Activated naive CD8-positive, alpha-beta T cell treated with anti-CD3 and anti-CD28 coated beads for 36 hours (primary cell): ENCODE measurements around the gene CADM1. TPM values are rescaled to one million over a fixed set of nuclear protein-coding genes. Genes with fewer than 3 reads are reported as not detected.

ENCODE experiments used
- DNase-seq: peaks from one replicate; pipeline ENCODE4 v3.0.0; 2021
- H3K27ac Mint-ChIP-seq: one replicate; pipeline ENCODE4 v1.8.0; 2022; ENCODE audit warnings: mild to moderate bottlenecking, moderate library complexity, mixed read lengths
- H3K27me3 Mint-ChIP-seq: one replicate; pipeline ENCODE4 v1.8.0; 2022; ENCODE audit warnings: mild to moderate bottlenecking, mixed read lengths
- H3K36me3 Mint-ChIP-seq: one replicate; pipeline ENCODE4 v1.8.0; 2021; ENCODE audit warnings: mild to moderate bottlenecking, mixed read lengths
- H3K4me1 Mint-ChIP-seq: one replicate; pipeline ENCODE4 v1.8.0; 2021; ENCODE audit warnings: mixed read lengths
- H3K4me3 Mint-ChIP-seq: one replicate; pipeline ENCODE4 v1.8.0; 2022; ENCODE audit warnings: mild to moderate bottlenecking, moderate library complexity, mixed read lengths
- H3K9me3 Mint-ChIP-seq: one replicate; pipeline ENCODE4 v1.8.0; 2022; ENCODE audit warnings: mixed read lengths
- total RNA-seq, 2 experiments: library from RNA; stranded (reverse); gene quantifications; one replicate each; pipeline ENCODE4 v1.2.3, GENCODE V29; 2021

The CADM1 gene
- total RNA-seq, 2 experiments from 2014 or later: not detected

GRCh38 chr11:115333121-115333520 is 171.1 kb downstream of the CADM1 start:
- H3K27me3 Mint-ChIP-seq: peaks cover 7% of the 10 kb centered on the region
- H3K9me3 Mint-ChIP-seq: no peaks in the 10 kb centered on the region
- no peaks in the 10 kb centered on the region for H3K36me3 Mint-ChIP-seq
- H3K4me3 Mint-ChIP-seq: no peak overlapping the region
- no peak overlapping the region for H3K27ac Mint-ChIP-seq
- no peak for DNase-seq
- H3K4me1 Mint-ChIP-seq: no peaks in the 10 kb centered on the region

GRCh38 chr11:115330684-115331482 is 173.3 kb downstream of the CADM1 start:
- no peak overlapping the region for H3K4me3 Mint-ChIP-seq
- H3K36me3 Mint-ChIP-seq: no peaks in the 10 kb centered on the region
- peaks cover 3% of the 10 kb centered on the region for H3K27me3 Mint-ChIP-seq
- H3K4me1 Mint-ChIP-seq: no peaks in the 10 kb centered on the region
- H3K9me3 Mint-ChIP-seq: no peaks in the 10 kb centered on the region
- H3K27ac Mint-ChIP-seq: no peak overlapping the region
- DNase-seq: no peak

GRCh38 chr11:115326526-115326925 is 177.7 kb downstream of the CADM1 start:
- Mint-ChIP-seq H3K4me3 (no peak overlapping the region), H3K4me1 (no peaks in the 10 kb centered on the region), H3K27me3 (peaks cover 13% of the 10 kb centered on the region), H3K36me3 (no peaks in the 10 kb centered on the region), H3K27ac (no peak overlapping the region), H3K9me3 (no peaks in the 10 kb centered on the region)
- DNase-seq: no peak

GRCh38 chr11:115325523-115325922 is 178.7 kb downstream of the CADM1 start:
- H3K4me3 Mint-ChIP-seq: no peak overlapping the region
- H3K9me3 Mint-ChIP-seq: no peaks in the 10 kb centered on the region
- no peaks in the 10 kb centered on the region for H3K4me1 Mint-ChIP-seq
- no peak for DNase-seq
- no peaks in the 10 kb centered on the region for H3K36me3 Mint-ChIP-seq
- H3K27me3 Mint-ChIP-seq: peaks cover 13% of the 10 kb centered on the region
- no peak overlapping the region for H3K27ac Mint-ChIP-seq

- DNase-seq: no peak
- no peaks in the 10 kb centered on the region for H3K9me3 Mint-ChIP-seq
- peaks cover 11% of the 10 kb centered on the region for H3K27me3 Mint-ChIP-seq
- no peak overlapping the region for H3K27ac Mint-ChIP-seq
- H3K4me1 Mint-ChIP-seq: no peaks in the 10 kb centered on the region
- H3K36me3 Mint-ChIP-seq: no peaks in the 10 kb centered on the region
- H3K4me3 Mint-ChIP-seq: no peak overlapping the region
Measured at GRCh38 chr11:115324581-115325432, 179.4 kb downstream of the CADM1 start.

GRCh38 chr11:115322553-115323203 is 181.5 kb downstream of the CADM1 start:
- Mint-ChIP-seq H3K36me3 (no peaks in the 10 kb centered on the region), H3K27me3 (peaks cover 14% of the 10 kb centered on the region), H3K4me3 (no peak overlapping the region), H3K9me3 (no peaks in the 10 kb centered on the region), H3K4me1 (no peaks in the 10 kb centered on the region), H3K27ac (no peak overlapping the region)
- DNase-seq: no peak

- no peak overlapping the region for H3K27ac Mint-ChIP-seq
- H3K4me3 Mint-ChIP-seq: no peak overlapping the region
- H3K27me3 Mint-ChIP-seq: peaks cover 14% of the 10 kb centered on the region
- H3K4me1 Mint-ChIP-seq: no peaks in the 10 kb centered on the region
- H3K9me3 Mint-ChIP-seq: no peaks in the 10 kb centered on the region
- no peak for DNase-seq
- H3K36me3 Mint-ChIP-seq: no peaks in the 10 kb centered on the region
Measured at GRCh38 chr11:115321605-115322289, 182.5 kb downstream of the CADM1 start.

GRCh38 chr11:115317277-115318185 is 186.7 kb downstream of the CADM1 start:
- no peaks in the 10 kb centered on the region for H3K4me1 Mint-ChIP-seq
- H3K27ac Mint-ChIP-seq: no peak overlapping the region
- DNase-seq: no peak
- H3K9me3 Mint-ChIP-seq: no peaks in the 10 kb centered on the region
- H3K27me3 Mint-ChIP-seq: peaks cover 7% of the 10 kb centered on the region
- no peaks in the 10 kb centered on the region for H3K36me3 Mint-ChIP-seq
- no peak overlapping the region for H3K4me3 Mint-ChIP-seq

GRCh38 chr11:115316696-115317095 is 187.5 kb downstream of the CADM1 start:
- Mint-ChIP-seq H3K4me1 (no peaks in the 10 kb centered on the region), H3K27ac (no peak overlapping the region), H3K27me3 (peaks cover 7% of the 10 kb centered on the region), H3K36me3 (no peaks in the 10 kb centered on the region), H3K9me3 (no peaks in the 10 kb centered on the region), H3K4me3 (no peak overlapping the region)
- no peak for DNase-seq

GRCh38 chr11:115314330-115314920 is 189.8 kb downstream of the CADM1 start:
- Mint-ChIP-seq H3K4me1 (no peaks in the 10 kb centered on the region), H3K36me3 (no peaks in the 10 kb centered on the region), H3K27me3 (peaks cover 7% of the 10 kb centered on the region), H3K4me3 (no peak overlapping the region), H3K27ac (no peak overlapping the region), H3K9me3 (no peaks in the 10 kb centered on the region)
- DNase-seq: no peak

GRCh38 chr11:115313224-115313838 is 190.9 kb downstream of the CADM1 start:
- H3K4me1 Mint-ChIP-seq: no peaks in the 10 kb centered on the region
- no peak overlapping the region for H3K27ac Mint-ChIP-seq
- peaks cover 7% of the 10 kb centered on the region for H3K27me3 Mint-ChIP-seq
- no peak overlapping the region for H3K4me3 Mint-ChIP-seq
- no peaks in the 10 kb centered on the region for H3K36me3 Mint-ChIP-seq
- H3K9me3 Mint-ChIP-seq: no peaks in the 10 kb centered on the region
- no peak for DNase-seq

- Mint-ChIP-seq H3K4me3 (no peak overlapping the region), H3K36me3 (no peaks in the 10 kb centered on the region), H3K27ac (no peak overlapping the region)
Measured at GRCh38 chr11:115311949-115312348, 192.3 kb downstream of the CADM1 start.

GRCh38 chr11:115306689-115307088 is 197.5 kb downstream of the CADM1 start:
- no peak overlapping the region for H3K4me3 Mint-ChIP-seq
- no peak for DNase-seq
- no peak overlapping the region for H3K27ac Mint-ChIP-seq
- no peaks in the 10 kb centered on the region for H3K27me3 Mint-ChIP-seq
- H3K9me3 Mint-ChIP-seq: no peaks in the 10 kb centered on the region
- H3K36me3 Mint-ChIP-seq: no peaks in the 10 kb centered on the region
- no peaks in the 10 kb centered on the region for H3K4me1 Mint-ChIP-seq

More at GRCh38 chr11:115311949-115312348, 192.3 kb downstream of the CADM1 start:
- no peak for DNase-seq
- no peaks in the 10 kb centered on the region for H3K9me3 Mint-ChIP-seq
- H3K4me1 Mint-ChIP-seq: no peaks in the 10 kb centered on the region
- H3K27me3 Mint-ChIP-seq: peaks cover 4% of the 10 kb centered on the region
